ENCODE data around the gene ATP11A.

ATP11A gene

DNA sequence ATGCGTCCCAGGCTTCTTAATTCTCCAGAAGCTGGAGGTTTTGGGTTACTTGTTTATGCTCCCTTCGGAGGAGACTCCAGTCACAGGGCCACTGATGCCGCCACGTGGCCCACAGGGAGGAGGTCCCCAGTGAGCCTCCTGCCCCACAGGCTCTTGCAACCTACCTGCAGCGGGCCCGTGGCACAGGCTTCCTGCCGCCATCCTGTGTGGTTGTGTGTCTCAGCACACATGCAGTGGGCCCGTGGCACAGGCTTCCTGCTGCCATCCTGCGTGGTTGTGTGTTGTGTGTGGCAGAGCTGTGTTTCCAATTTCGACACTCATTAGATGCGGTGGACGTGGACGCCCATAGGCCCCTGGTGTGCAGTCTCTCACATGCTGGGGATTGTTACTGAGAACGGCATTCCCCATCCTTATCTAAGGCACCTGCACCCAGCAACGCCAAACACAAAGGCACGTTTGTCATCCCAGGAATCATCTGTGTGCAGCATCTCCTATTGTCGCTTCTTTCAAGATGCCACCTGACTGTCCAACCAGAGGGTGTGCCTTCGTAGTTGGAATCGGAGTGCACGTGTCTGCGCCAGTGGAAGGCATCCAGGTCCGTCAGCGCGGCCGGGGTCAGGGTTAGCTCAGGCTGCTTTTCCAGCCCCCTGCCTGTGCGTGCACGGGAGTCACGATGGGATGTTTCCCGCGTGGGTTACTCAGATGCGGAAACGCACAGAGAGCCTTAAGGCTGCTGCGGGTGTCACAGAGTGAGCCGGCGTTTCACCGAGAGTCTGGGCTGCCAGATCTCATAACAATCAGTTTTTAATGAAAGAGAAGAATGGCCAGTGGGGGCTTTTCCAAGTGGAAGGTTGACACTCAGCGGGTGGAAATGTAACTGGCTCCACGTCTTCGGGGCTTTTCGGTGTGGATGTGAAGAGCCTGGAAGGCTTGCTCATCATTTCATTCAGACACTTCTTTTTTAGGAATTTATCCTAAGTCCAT, 119.8 kb downstream of the ATP11A start:
- no peak for ATAC-seq (ENCODE audit: low read depth)
- Histone ChIP-seq H3K9me3 (ENCODE audit: severe bottlenecking) (no peaks in the 10 kb centered on the region), H3K36me3 (ENCODE audit: low read depth) (no peaks in the 10 kb centered on the region), H3K27ac (ENCODE audit: poor library complexity, severe bottlenecking) (no peak overlapping the region), H3K4me3 (ENCODE audit: severe bottlenecking) (no peak overlapping the region), H3K27me3 (ENCODE audit: insufficient read depth, poor library complexity, severe bottlenecking) (no peaks in the 10 kb centered on the region), H3K4me1 (ENCODE audit: insufficient read depth, poor library complexity, severe bottlenecking) (no peaks in the 10 kb centered on the region)
- TF ChIP-seq, protein P1, sequence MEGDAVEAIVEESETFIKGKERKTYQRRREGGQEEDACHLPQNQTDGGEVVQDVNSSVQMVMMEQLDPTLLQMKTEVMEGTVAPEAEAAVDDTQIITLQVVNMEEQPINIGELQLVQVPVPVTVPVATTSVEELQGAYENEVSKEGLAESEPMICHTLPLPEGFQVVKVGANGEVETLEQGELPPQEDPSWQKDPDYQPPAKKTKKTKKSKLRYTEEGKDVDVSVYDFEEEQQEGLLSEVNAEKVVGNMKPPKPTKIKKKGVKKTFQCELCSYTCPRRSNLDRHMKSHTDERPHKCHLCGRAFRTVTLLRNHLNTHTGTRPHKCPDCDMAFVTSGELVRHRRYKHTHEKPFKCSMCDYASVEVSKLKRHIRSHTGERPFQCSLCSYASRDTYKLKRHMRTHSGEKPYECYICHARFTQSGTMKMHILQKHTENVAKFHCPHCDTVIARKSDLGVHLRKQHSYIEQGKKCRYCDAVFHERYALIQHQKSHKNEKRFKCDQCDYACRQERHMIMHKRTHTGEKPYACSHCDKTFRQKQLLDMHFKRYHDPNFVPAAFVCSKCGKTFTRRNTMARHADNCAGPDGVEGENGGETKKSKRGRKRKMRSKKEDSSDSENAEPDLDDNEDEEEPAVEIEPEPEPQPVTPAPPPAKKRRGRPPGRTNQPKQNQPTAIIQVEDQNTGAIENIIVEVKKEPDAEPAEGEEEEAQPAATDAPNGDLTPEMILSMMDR (IDR thresholded peaks at IDR 0.05; ENCODE audit: poor library complexity, severe bottlenecking): no peak
- DNase-seq (ENCODE audit: low spot score): no peak

- TF ChIP-seq, protein P1 (IDR thresholded peaks at IDR 0.05; ENCODE audit: poor library complexity, severe bottlenecking): no peak
- no peaks in the 10 kb centered on the region for H3K4me1 ChIP-seq (ENCODE audit: insufficient read depth, poor library complexity, severe bottlenecking)
- ATAC-seq (ENCODE audit: low read depth) (no peak), DNase-seq (ENCODE audit: low spot score) (no peak)
- H3K27ac ChIP-seq (ENCODE audit: poor library complexity, severe bottlenecking): no peak overlapping the region
- no peak overlapping the region for H3K4me3 ChIP-seq (ENCODE audit: severe bottlenecking)
- no peaks in the 10 kb centered on the region for H3K27me3 ChIP-seq (ENCODE audit: insufficient read depth, poor library complexity, severe bottlenecking)
- no peaks in the 10 kb centered on the region for H3K9me3 ChIP-seq (ENCODE audit: severe bottlenecking)
- H3K36me3 ChIP-seq (ENCODE audit: low read depth): no peaks in the 10 kb centered on the region
Measured at GRCh38 chr13:112810608-112811007, 120.8 kb downstream of the ATP11A start.

GRCh38 chr13:112812306-112813055, 122.6 kb downstream of the ATP11A start:
- Histone ChIP-seq H3K36me3 (ENCODE audit: low read depth) (peaks cover 12% of the 10 kb centered on the region), H3K9me3 (ENCODE audit: severe bottlenecking) (no peaks in the 10 kb centered on the region), H3K27ac (ENCODE audit: poor library complexity, severe bottlenecking) (no peak overlapping the region), H3K27me3 (ENCODE audit: insufficient read depth, poor library complexity, severe bottlenecking) (no peaks in the 10 kb centered on the region), H3K4me1 (ENCODE audit: insufficient read depth, poor library complexity, severe bottlenecking) (no peaks in the 10 kb centered on the region), H3K4me3 (ENCODE audit: severe bottlenecking) (no peak overlapping the region)
- TF ChIP-seq, protein P1 (IDR thresholded peaks at IDR 0.05; ENCODE audit: poor library complexity, severe bottlenecking): no peak
- no peak for ATAC-seq (ENCODE audit: low read depth)
- no peak for DNase-seq (ENCODE audit: low spot score)

DNA sequence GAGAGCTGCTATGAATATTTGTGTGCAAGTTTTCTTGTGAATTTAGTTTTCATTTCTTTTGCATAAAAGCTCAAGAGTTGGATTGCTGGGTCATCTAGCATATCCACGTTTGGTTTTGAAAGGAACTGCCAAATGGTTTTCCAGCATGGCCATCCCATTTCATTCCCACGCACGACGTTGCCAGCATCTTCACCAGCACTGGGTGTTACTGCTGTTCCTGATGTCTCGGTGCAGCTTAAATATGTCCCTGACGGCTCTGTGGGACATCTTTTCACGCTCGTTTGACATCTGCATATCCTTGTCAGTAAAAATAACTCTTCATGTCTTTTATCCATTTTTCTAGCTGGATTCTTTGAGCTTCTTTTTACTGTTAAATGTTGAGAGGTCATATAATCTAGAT, 123.7 kb downstream of the ATP11A start:
- Histone ChIP-seq H3K4me3 (ENCODE audit: severe bottlenecking) (no peak overlapping the region), H3K4me1 (ENCODE audit: insufficient read depth, poor library complexity, severe bottlenecking) (no peaks in the 10 kb centered on the region), H3K36me3 (ENCODE audit: low read depth) (peaks cover 12% of the 10 kb centered on the region), H3K27me3 (ENCODE audit: insufficient read depth, poor library complexity, severe bottlenecking) (no peaks in the 10 kb centered on the region), H3K9me3 (ENCODE audit: severe bottlenecking) (no peaks in the 10 kb centered on the region), H3K27ac (ENCODE audit: poor library complexity, severe bottlenecking) (no peak overlapping the region)
- ATAC-seq (ENCODE audit: low read depth): no peak
- TF ChIP-seq, protein P1 (IDR thresholded peaks at IDR 0.05; ENCODE audit: poor library complexity, severe bottlenecking): no peak
- no peak for DNase-seq (ENCODE audit: low spot score)

All from RWPE2 (cell line).